Measurements from ENCODE around the gene MIR17HG. TPM values are rescaled to one million over a fixed set of nuclear protein-coding genes. Genes with fewer than 3 reads are reported as not detected.
A peak's percentile ranks its signal among the peaks of the same experiment; 100 is the strongest.

MIR17HG gene
- total RNA-seq, 4 donors from 2014 or later: 5.1 to 29.5 (median 11.8) TPM

- TF ChIP-seq, protein P1, sequence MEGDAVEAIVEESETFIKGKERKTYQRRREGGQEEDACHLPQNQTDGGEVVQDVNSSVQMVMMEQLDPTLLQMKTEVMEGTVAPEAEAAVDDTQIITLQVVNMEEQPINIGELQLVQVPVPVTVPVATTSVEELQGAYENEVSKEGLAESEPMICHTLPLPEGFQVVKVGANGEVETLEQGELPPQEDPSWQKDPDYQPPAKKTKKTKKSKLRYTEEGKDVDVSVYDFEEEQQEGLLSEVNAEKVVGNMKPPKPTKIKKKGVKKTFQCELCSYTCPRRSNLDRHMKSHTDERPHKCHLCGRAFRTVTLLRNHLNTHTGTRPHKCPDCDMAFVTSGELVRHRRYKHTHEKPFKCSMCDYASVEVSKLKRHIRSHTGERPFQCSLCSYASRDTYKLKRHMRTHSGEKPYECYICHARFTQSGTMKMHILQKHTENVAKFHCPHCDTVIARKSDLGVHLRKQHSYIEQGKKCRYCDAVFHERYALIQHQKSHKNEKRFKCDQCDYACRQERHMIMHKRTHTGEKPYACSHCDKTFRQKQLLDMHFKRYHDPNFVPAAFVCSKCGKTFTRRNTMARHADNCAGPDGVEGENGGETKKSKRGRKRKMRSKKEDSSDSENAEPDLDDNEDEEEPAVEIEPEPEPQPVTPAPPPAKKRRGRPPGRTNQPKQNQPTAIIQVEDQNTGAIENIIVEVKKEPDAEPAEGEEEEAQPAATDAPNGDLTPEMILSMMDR (IDR thresholded peaks at IDR 0.05): no peak
- ATAC-seq (ENCODE audit: low FRiP score) (no peak), DNase-seq (ENCODE audit: low spot score) (no peak)
Observed at GRCh38 chr13:91383836-91384235, 36.3 kb downstream of the MIR17HG start.

GRCh38 chr13:91384896-91385295 lies 37.4 kb downstream of the MIR17HG start:
- no peak for ATAC-seq (ENCODE audit: low FRiP score)
- DNase-seq (ENCODE audit: low spot score): no peak
- TF ChIP-seq, protein P1 (IDR thresholded peaks at IDR 0.05): no peak

GRCh38 chr13:91389186-91389585 lies 41.7 kb downstream of the MIR17HG start:
- ATAC-seq (ENCODE audit: low FRiP score): no peak
- TF ChIP-seq, protein P1 (IDR thresholded peaks at IDR 0.05): no peak
- no peak for DNase-seq (ENCODE audit: low spot score)

GRCh38 chr13:91397595-91397994 lies 50.1 kb downstream of the MIR17HG start:
- DNase-seq (ENCODE audit: low spot score) (no peak), ATAC-seq (ENCODE audit: low FRiP score) (no peak)
- TF ChIP-seq, protein P1 (IDR thresholded peaks at IDR 0.05): no peak

- TF ChIP-seq, protein P1 (IDR thresholded peaks at IDR 0.05): no peak
- DNase-seq (ENCODE audit: low spot score) (peak; percentile 57), ATAC-seq (ENCODE audit: low FRiP score) (peak; percentile 93)
Observed at GRCh38 chr13:91398413-91399188, 51.1 kb downstream of the MIR17HG start, which contains the start of gene GPC5. Gene GPC5, plus strand, starts transcription at chr13:91398621.

DNA sequence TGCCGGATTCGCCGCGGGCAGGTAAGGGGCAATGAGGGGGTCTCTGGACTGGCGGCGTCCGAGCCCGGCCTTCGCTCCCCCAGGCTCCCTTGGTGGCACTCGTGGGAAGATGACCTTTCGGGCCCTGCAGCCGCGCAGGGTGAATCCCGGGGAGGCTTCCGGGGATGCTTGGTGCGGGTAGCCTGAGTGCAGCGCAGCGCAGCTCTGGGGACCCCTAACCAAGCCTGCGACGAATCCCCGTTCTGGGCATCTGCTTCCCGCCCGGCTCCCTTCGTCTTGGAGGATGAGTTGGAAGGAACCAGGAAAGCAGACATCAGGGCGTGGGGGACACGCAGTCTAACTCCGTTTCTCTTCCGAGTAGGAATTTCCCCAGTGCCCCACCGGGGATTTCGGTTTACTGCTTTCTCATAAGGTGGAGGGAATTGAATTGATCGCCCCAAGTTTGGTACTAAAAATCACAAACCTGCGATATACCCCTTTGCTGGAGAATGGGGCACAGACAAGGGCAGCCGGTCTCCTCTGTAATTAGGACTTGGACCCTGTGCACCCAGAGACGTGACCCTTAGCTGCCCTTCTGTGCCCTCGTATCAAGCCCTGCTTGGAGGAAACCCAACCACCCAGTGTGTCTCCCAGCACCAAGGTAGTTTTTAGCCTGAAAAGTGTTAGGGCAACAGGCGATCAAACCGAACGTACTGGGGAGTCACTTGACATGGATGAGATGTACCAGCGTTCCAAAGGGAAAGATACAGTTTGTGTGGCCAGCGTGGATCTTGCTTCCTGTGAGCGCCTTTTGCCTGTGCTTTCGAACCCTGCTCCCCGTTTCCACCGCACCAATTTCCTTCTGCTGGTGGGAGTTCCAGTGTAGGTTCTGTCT lies 51.9 kb downstream of the MIR17HG start:
- TF ChIP-seq, protein P1 (IDR thresholded peaks at IDR 0.05): no peak
- ATAC-seq (ENCODE audit: low FRiP score) (peak; percentile 19), DNase-seq (ENCODE audit: low spot score) (no peak)
